K562 (cell line): ENCODE data around the gene INSR. TPM values are rescaled to one million over a fixed set of nuclear protein-coding genes. Genes with fewer than 3 reads are reported as not detected.

Experiments used
- ZNF124 ChIP-seq: sonication (generic); formaldehyde crosslinking; IDR thresholded peaks from 2 replicates; pipeline ENCODE4 v1.8.1; 2022; ENCODE audit warnings: missing genetic modification reagents
- ZNF311 ChIP-seq: fragments of 250-450 bp; sonication (Bioruptor Pico); IDR thresholded peaks from 2 replicates; pipeline ENCODE4 v1.4.0; 2020; ENCODE audit warnings: mild to moderate bottlenecking, moderate library complexity
- polyA plus RNA-seq, 8 experiments: library from polyadenylated mRNA; depleted of rRNA in 4 of 8; stranded (reverse) in 5 of 8; unstranded in 3 of 8; fragments of >200 nt; fragmentation: Nextera tagmentation in 2 of 8; fragmentation: Illumina TruSeq in 1 of 8; extraction: Ambion mirVana in 2 of 8; extraction: Trizol in 1 of 8; gene quantifications; 2 replicates each; pipeline versions ENCODE4 v1.2.1 to v1.2.3, GENCODE V29; 2011 to 2014; ENCODE audit warnings: inconsistent platforms in 1 of 8, missing spikeins in 1 of 8
- total RNA-seq, 7 experiments: library from RNA; depleted of rRNA in 6 of 7; stranded (reverse); fragments of >200 nt in 6 of 7; fragmentation: Illumina TruSeq in 2 of 7; extraction: Trizol in 2 of 7; gene quantifications; 2 replicates each; pipeline versions ENCODE4 v1.2.1 to v1.2.3, GENCODE V29; 2011 to 2021; ENCODE audit warnings: low replicate concordance in 1 of 7
- TF ChIP-seq, protein P1 (sequence below): sonication (generic); formaldehyde crosslinking; IDR thresholded peaks from 2 replicates; pipeline ENCODE4 v1.8.0; 2022; ENCODE audit warnings: mild to moderate bottlenecking, missing genetic modification reagents
- TF ChIP-seq, protein P2 (sequence below): fragments of 250-450 bp; sonication (Bioruptor Pico); IDR thresholded peaks from 2 replicates; pipeline ENCODE4 v1.8.0; 2021; ENCODE audit warnings: moderate library complexity, mild to moderate bottlenecking, inconsistent platforms
- TF ChIP-seq, protein P3 (sequence below): fragments of 250-450 bp; sonication (Bioruptor Pico); IDR thresholded peaks from 2 replicates; pipeline ENCODE4 v1.4.0; 2020

The INSR gene
- total and polyA plus RNA-seq, 9 of the 15 experiments (the other 6 are each of a cell fraction or from before 2014, with no cell fraction given): 0.04 to 0.88 (median 0.41) TPM

DNA sequence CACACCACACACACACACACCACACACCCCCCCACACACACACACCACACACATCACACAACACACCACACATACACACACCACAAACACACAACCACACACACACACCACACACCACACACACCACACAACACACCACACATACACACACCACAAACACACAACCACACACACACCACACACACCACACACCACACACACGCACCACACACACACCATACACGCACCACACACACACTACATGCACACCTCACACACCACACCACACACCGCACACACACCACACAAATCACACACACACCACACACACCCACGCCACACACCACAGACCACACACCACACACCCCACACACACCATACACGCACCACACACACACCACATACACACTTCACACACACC is 141.2 kb downstream of the INSR start (continued):
- TF ChIP-seq, protein P1, sequence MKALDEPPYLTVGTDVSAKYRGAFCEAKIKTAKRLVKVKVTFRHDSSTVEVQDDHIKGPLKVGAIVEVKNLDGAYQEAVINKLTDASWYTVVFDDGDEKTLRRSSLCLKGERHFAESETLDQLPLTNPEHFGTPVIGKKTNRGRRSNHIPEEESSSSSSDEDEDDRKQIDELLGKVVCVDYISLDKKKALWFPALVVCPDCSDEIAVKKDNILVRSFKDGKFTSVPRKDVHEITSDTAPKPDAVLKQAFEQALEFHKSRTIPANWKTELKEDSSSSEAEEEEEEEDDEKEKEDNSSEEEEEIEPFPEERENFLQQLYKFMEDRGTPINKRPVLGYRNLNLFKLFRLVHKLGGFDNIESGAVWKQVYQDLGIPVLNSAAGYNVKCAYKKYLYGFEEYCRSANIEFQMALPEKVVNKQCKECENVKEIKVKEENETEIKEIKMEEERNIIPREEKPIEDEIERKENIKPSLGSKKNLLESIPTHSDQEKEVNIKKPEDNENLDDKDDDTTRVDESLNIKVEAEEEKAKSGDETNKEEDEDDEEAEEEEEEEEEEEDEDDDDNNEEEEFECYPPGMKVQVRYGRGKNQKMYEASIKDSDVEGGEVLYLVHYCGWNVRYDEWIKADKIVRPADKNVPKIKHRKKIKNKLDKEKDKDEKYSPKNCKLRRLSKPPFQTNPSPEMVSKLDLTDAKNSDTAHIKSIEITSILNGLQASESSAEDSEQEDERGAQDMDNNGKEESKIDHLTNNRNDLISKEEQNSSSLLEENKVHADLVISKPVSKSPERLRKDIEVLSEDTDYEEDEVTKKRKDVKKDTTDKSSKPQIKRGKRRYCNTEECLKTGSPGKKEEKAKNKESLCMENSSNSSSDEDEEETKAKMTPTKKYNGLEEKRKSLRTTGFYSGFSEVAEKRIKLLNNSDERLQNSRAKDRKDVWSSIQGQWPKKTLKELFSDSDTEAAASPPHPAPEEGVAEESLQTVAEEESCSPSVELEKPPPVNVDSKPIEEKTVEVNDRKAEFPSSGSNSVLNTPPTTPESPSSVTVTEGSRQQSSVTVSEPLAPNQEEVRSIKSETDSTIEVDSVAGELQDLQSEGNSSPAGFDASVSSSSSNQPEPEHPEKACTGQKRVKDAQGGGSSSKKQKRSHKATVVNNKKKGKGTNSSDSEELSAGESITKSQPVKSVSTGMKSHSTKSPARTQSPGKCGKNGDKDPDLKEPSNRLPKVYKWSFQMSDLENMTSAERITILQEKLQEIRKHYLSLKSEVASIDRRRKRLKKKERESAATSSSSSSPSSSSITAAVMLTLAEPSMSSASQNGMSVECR: no peak
- TF ChIP-seq, protein P2, sequence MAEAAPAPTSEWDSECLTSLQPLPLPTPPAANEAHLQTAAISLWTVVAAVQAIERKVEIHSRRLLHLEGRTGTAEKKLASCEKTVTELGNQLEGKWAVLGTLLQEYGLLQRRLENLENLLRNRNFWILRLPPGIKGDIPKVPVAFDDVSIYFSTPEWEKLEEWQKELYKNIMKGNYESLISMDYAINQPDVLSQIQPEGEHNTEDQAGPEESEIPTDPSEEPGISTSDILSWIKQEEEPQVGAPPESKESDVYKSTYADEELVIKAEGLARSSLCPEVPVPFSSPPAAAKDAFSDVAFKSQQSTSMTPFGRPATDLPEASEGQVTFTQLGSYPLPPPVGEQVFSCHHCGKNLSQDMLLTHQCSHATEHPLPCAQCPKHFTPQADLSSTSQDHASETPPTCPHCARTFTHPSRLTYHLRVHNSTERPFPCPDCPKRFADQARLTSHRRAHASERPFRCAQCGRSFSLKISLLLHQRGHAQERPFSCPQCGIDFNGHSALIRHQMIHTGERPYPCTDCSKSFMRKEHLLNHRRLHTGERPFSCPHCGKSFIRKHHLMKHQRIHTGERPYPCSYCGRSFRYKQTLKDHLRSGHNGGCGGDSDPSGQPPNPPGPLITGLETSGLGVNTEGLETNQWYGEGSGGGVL (CRISPR knock-in tag): no peak
- TF ChIP-seq ZNF124 (CRISPR knock-in tag) (no peak), ZNF311 (CRISPR knock-in tag) (no peak)
- TF ChIP-seq, protein P3, sequence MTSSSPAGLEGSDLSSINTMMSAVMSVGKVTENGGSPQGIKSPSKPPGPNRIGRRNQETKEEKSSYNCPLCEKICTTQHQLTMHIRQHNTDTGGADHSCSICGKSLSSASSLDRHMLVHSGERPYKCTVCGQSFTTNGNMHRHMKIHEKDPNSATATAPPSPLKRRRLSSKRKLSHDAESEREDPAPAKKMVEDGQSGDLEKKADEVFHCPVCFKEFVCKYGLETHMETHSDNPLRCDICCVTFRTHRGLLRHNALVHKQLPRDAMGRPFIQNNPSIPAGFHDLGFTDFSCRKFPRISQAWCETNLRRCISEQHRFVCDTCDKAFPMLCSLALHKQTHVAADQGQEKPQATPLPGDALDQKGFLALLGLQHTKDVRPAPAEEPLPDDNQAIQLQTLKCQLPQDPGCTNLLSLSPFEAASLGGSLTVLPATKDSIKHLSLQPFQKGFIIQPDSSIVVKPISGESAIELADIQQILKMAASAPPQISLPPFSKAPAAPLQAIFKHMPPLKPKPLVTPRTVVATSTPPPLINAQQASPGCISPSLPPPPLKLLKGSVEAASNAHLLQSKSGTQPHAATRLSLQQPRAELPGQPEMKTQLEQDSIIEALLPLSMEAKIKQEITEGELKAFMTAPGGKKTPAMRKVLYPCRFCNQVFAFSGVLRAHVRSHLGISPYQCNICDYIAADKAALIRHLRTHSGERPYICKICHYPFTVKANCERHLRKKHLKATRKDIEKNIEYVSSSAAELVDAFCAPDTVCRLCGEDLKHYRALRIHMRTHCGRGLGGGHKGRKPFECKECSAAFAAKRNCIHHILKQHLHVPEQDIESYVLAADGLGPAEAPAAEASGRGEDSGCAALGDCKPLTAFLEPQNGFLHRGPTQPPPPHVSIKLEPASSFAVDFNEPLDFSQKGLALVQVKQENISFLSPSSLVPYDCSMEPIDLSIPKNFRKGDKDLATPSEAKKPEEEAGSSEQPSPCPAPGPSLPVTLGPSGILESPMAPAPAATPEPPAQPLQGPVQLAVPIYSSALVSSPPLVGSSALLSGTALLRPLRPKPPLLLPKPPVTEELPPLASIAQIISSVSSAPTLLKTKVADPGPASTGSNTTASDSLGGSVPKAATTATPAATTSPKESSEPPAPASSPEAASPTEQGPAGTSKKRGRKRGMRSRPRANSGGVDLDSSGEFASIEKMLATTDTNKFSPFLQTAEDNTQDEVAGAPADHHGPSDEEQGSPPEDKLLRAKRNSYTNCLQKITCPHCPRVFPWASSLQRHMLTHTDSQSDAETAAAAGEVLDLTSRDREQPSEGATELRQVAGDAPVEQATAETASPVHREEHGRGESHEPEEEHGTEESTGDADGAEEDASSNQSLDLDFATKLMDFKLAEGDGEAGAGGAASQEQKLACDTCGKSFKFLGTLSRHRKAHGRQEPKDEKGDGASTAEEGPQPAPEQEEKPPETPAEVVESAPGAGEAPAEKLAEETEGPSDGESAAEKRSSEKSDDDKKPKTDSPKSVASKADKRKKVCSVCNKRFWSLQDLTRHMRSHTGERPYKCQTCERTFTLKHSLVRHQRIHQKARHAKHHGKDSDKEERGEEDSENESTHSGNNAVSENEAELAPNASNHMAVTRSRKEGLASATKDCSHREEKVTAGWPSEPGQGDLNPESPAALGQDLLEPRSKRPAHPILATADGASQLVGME (CRISPR knock-in tag): no peak
